Measurements from ENCODE around the gene DCANP1. TPM values are rescaled to one million over a fixed set of nuclear protein-coding genes. Genes with fewer than 3 reads are reported as not detected.

DCANP1 gene
- total and polyA plus RNA-seq, 9 of the 15 experiments (the other 6 are each of a cell fraction or from before 2014, with no cell fraction given), result not detected

- TF ChIP-seq ZNF592 (IDR thresholded peaks at IDR 0.05) (0 out of 2 replicates have a peak, but pooled peaks have one; percentile 20), ZNF395 (CRISPR knock-in tag; IDR thresholded peaks at IDR 0.05) (peak; percentile 47; the same call in 1 of the 2 replicates), SPI1 (IDR thresholded peaks at IDR 0.05; ENCODE audit: borderline replicate concordance, low read depth, low read length) (no peak; the same call in 1 of the 2 replicates), ZNF589 (CRISPR knock-in tag; IDR thresholded peaks at IDR 0.05; ENCODE audit: low read depth) (peak; percentile 51; the same call in 1 of the 2 replicates), ZBTB34 (CRISPR knock-in tag; IDR thresholded peaks at IDR 0.05) (no peak), SNRNP70 (optimal IDR thresholded peaks at IDR 0.05; ENCODE audit: low read depth, low read length) (no peak), CBX2 (IDR thresholded peaks at IDR 0.05; ENCODE audit: insufficient read depth, low read length, poor library complexity, severe bottlenecking) (no peak), ZNF444 (CRISPR knock-in tag; IDR thresholded peaks at IDR 0.05) (peak; percentile 17; the same call in 1 of the 2 replicates), GABPB1 (CRISPR knock-in tag; IDR thresholded peaks at IDR 0.05) (peak; percentile 68; the same call in 1 of the 2 replicates), MAZ (CRISPR knock-in tag; conservative IDR thresholded peaks at IDR 0.05 in 1 of 2, IDR thresholded peaks at IDR 0.05 in 1 of 2) (peak in 1 of 2 experiments; percentile 43; a peak in 1 of 4 replicates), ETV1 (tag; conservative IDR thresholded peaks at IDR 0.05; ENCODE audit: low read depth) (0 out of 2 replicates have a peak, but pooled peaks have one; percentile 6), PKNOX1 (IDR thresholded peaks at IDR 0.05) (0 out of 2 replicates have a peak, but pooled peaks have one; percentile 8), MITF (IDR thresholded peaks at IDR 0.05) (no peak)
Measured at GRCh38 chr5:135433681-135434426, 13.3 kb downstream of the DCANP1 start (continued).
